DMS114 treated with DMSO at 0.1 percent for 48 hours (cell line): Measurements from ENCODE around the gene DUSP16.
"Not testable (repeated sequence)": the region's sequence is repeated elsewhere in the genome, so short reads cannot be mapped to it uniquely, and the experiment has no call there.

Experiments
- DNase-seq: peaks from one replicate; lab custom pipeline; 2025; ENCODE audit not compliant: unreplicated experiment; lab: John Stamatoyannopoulos, UW

Gene DUSP16, protein sequence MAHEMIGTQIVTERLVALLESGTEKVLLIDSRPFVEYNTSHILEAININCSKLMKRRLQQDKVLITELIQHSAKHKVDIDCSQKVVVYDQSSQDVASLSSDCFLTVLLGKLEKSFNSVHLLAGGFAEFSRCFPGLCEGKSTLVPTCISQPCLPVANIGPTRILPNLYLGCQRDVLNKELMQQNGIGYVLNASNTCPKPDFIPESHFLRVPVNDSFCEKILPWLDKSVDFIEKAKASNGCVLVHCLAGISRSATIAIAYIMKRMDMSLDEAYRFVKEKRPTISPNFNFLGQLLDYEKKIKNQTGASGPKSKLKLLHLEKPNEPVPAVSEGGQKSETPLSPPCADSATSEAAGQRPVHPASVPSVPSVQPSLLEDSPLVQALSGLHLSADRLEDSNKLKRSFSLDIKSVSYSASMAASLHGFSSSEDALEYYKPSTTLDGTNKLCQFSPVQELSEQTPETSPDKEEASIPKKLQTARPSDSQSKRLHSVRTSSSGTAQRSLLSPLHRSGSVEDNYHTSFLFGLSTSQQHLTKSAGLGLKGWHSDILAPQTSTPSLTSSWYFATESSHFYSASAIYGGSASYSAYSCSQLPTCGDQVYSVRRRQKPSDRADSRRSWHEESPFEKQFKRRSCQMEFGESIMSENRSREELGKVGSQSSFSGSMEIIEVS

DNA sequence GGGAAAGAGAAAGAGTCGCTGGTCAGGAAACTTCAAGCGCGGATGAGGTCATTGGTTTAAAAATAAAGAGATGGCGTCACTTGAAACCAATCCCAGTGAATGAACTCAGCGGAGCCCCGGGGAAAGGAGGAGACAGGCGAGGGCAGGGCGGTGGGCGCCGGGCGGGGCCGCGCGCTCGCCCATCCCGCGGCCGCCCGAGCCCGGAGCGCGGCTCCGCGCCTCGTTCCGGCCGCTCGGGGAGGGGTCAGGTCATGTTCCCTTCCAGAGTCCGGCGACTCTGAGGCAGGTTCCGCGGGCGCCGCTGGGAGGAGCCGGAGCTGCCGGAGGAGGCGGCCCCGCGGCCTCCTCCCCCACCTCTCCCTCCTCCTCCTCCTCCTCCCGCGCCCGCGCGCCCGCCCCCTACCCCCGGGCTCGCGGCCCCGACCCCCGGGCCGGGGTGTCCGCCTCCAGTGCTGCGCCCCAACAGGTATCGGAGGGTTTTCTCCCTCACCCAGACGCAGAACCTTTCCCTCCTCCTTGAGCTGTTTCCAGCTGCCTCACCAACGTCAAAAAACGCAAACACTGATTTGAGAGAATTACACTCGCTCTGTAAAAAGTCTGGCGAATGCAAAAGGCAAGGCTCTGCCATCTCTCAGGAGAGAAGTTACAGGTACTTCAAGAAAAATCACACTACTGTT is at the start of gene DUSP16:
Gene DUSP16, minus strand, starts transcription at position 279 of the 677 bp plus-strand sequence. CDS start 41,765 bp downstream, outside the sequence.
- peak; percentile 86 for DNase-seq

- DNase-seq = peak; percentile 33
Observed at GRCh38 chr12:12612358-12612757, 49.7 kb upstream of the DUSP16 start.

DNA sequence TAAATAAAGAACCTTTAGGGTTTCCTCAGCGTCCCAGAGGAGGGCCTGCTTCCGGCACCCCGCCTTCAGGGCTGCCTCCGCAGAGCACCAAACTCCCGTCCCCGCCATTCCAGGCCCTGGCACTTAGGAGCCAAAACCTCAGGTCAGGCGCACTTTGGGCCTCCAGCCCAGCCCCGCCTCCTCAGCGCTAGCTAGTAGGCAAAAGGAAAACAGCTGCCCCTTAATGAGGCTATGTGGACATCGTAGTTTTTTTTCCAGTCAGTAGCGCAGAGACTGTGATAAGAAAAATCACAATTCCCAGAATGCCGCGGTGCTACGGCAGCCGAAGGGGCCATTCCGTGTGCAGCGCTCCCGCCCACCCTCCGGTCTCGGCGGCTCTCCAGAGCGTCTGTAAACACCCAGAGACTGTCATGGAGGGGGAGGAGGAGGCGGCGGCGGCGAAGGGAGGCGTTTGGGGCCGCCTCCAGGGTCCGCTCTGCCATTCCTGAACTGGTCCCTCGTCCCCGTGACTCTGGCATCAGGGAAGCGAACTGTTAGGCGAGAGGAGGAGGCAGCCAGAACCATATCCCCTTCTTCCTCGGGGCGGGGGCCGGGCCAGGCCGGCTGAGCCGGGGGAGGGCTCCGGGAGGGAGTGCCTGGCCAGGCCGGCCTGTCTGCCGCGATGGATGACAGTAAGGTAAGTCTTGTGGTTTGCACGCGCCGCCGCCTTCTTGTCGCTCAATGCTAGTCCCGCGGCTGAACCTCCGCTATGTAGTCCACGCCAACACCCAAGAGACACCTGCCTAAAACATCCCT is 49.0 kb upstream of the DUSP16 start, which contains the start of gene CREBL2:
Gene CREBL2, plus strand, starts transcription at position 365 of the 795 bp plus-strand sequence. Its CDS starts 297 bp downstream, at position 662.
- peak; percentile 89 for DNase-seq

GRCh38 chr12:12610711-12611110 is 48.0 kb upstream of the DUSP16 start:
- DNase-seq = no peak

- DNase-seq = no peak
Observed at GRCh38 chr12:12609692-12610091, 47.0 kb upstream of the DUSP16 start.

- DNase-seq = peak; percentile 79
Observed at GRCh38 chr12:12608557-12608957, 45.9 kb upstream of the DUSP16 start.

DNA sequence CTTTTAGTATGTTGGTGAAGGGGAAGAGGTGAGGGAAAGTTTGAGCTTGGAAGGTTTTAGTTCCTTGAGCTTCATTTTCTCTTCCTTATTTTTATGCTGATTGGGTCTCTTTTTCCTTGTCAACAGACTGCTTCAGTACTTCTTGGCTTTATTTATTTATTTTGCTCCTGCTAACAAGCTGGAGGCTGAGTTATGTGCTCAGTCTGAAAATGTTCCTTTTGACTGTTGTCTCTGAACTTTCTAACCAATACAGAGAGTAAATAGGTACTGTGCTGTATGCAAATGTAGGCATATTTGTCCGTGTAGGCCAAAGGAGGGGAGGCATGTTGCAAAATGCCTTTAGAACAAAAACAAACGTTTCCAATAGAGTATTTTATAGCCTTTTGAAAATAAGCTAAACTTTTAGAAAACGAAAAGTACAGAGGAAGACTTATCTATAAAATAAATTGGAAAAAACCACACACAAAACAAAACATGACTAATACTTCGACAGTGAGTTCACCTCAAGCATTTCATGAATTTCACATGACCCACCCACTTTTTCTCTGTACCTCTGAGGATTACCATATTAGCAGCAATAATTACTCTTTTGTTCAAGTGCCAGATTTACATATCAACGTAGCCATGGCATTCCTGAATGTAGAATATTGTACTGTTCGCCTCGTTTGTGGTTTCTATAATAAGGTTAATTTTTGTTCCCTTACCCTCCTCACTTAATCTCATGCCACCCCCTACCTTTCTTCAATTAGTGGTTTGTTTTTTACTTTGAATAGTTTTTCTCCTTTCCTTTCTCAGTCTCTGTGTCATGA is 44.3 kb upstream of the DUSP16 start:
- DNase-seq = no peak

DNA sequence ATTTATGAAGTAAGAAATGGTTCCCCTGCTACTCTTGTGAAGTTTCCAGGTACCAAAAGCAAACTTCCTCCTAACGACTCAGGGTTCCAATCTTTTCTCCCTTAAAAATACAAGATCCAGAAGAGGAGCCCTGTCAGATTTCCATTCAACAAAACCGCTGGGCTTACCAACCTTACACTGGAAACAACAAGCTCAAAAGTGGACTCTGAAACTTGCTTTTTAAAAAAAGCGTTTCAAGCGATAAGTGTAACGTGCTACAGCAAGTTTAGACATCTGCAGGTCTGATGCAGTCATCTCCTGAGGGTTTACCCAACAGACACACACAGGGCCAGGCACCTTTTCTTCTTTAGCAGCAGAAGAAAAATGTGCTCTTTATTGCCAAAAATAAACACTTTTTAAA is 42.1 kb upstream of the DUSP16 start:
- no peak for DNase-seq

- no peak for DNase-seq
Observed at GRCh38 chr12:12600659-12601058, 38.0 kb upstream of the DUSP16 start.

- DNase-seq = no peak
Observed at GRCh38 chr12:12599750-12600643, 37.3 kb upstream of the DUSP16 start.

DNA sequence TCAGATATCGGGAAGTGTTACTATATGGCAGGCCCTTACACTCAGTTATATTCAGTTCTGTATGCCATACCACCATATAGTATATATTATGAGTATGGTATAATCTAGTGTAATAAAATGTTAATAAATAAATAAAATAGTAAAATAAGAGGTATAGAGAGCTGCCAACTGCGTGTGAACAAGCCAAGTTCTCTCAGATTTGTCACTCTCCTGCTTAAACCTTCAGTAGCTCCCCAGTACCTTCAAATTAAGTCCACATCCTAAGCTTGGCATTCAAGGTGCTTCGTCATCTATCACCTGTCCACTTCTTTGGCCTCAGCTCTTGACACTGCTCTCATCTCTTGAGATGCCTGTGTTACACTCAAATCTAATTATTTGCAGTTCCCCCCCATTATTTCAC is 36.2 kb upstream of the DUSP16 start:
- no peak for DNase-seq

- not testable (repeated sequence) for DNase-seq
Observed at GRCh38 chr12:12596598-12596997, 33.9 kb upstream of the DUSP16 start.

DNA sequence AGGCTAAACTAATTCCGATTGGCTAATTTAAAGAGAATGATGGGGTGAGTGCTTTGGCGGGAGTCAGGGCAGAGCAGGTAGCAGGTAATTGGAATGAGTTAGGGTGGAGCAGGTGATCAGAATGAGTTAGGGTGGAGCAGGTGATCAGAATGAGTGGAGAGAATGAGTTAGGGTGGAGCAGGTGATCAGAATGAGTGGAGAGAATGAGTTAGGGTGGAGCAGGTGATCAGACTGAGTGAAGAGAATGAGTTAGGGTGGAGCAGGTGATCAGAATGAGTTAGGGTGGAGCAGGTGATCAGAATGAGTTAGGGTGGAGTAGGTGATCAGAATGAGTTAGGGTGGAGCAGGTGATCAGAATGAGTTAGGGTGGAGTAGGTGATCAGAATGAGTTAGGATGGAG is 33.3 kb upstream of the DUSP16 start:
- not testable (repeated sequence) for DNase-seq

GRCh38 chr12:12592930-12593329 is 30.3 kb upstream of the DUSP16 start:
- no peak for DNase-seq

DNA sequence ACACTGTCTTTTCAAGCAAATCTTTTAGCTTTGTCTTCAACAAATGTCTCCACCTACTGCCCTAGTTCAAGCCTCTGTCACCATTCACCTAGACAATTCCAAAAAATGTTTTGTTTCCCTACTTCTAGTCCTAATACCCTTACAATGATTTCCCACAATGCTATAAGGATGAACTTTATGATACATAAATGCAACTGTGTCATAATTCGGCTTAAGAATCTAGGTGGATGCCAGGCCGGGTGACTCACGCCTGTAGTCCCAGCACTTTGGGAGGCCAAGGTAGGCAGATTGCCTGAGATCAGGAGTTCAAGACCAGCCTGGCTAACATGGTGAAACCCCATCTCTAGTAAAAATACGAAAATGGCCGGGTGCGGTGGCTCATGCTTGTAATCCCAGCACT is 28.3 kb upstream of the DUSP16 start:
- DNase-seq = no peak

- DNase-seq = not testable (repeated sequence)
Observed at GRCh38 chr12:12588436-12588835, 25.8 kb upstream of the DUSP16 start.

DNA sequence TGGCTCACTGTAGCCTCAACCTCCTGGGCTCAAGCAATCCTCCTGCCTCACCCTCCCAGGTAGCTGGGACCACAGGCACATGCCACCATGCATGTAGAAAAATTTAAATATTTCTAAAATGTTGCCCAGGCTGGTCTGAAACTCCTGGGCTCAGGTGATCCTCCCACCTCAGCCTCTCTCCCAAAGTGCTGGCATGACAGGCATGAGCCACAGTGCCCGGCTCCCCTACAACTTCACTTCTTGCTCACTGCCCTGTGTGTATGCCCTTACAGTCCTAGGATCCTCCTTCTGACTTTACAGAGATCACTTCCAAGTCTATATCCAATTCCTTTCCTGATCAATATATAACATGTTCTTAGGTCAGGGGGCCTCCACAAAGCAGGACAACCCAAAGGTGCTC is 25.2 kb upstream of the DUSP16 start:
- no peak for DNase-seq

DNA sequence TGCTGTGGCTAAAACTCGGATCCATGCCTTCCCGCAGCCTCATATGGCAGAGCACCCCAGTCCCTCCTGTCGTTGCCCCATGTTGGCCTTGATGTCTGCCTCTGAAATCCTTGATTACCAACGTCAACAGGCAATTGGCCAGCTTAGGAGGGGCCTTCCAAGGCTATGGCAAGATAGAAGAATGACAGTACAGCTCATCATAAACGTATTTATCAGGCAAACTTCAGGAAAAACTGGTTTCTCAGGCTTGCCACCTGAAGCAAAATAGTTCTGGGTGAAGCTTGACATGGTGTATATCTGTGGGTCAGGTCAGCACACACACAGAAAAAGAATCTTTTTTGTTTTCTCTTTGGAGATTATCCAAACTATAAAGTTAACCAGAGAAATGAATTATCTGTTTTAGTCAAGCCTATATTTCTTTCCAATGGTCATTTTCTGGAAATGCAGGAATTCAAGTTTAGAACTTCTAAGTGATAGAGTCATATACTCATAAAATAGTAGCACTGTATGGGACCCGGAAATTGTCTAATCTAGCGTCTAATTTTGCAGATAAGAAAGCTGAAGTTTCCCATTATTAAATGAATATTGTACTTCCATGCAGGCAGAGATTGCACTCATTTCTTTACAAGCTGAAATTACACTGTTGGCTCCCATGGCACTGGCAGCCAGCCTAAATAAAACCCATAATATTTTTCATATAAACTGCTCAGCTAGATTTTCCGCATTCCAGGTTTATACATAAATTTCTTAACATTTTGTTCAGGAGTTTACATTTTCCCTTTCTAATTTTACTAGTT is 24.4 kb upstream of the DUSP16 start:
- no peak for DNase-seq
